K562 (cell line): Measurements from ENCODE around the gene COL25A1. TPM values are rescaled to one million over a fixed set of nuclear protein-coding genes. Genes with fewer than 3 reads are reported as not detected.

Source experiments
- NCOA2 ChIP-seq, 2 experiments: fragments of 450-650 bp; IDR thresholded peaks; 2 replicates each; pipeline ENCODE4 v1.6.1; 2018; ENCODE audit warnings: mild to moderate bottlenecking in 2 of 2, moderate library complexity in 1 of 2; ENCODE audit not compliant: partially characterized antibody in 2 of 2
- SETDB1 ChIP-seq: IDR thresholded peaks from one replicate; pipeline ENCODE4 v1.6.1; 2012; ENCODE audit warnings: low read length, control low read depth, inconsistent platforms
- polyA plus RNA-seq, 8 experiments: library from polyadenylated mRNA; depleted of rRNA in 4 of 8; stranded (reverse) in 5 of 8; unstranded in 3 of 8; fragments of >200 nt; fragmentation: Nextera tagmentation in 2 of 8; fragmentation: Illumina TruSeq in 1 of 8; extraction: Ambion mirVana in 2 of 8; extraction: Trizol in 1 of 8; gene quantifications; 2 replicates each; pipeline versions ENCODE4 v1.2.1 to v1.2.3, GENCODE V29; 2011 to 2014; ENCODE audit warnings: inconsistent platforms in 1 of 8, missing spikeins in 1 of 8
- total RNA-seq, 7 experiments: library from RNA; depleted of rRNA in 6 of 7; stranded (reverse); fragments of >200 nt in 6 of 7; fragmentation: Illumina TruSeq in 2 of 7; extraction: Trizol in 2 of 7; gene quantifications; 2 replicates each; pipeline versions ENCODE4 v1.2.1 to v1.2.3, GENCODE V29; 2011 to 2021; ENCODE audit warnings: low replicate concordance in 1 of 7
- TF ChIP-seq, protein P1 (sequence below): sonication (generic); formaldehyde crosslinking; IDR thresholded peaks from 2 replicates; pipeline ENCODE4 v1.8.0; 2023; ENCODE audit warnings: mild to moderate bottlenecking, missing genetic modification reagents
- TF ChIP-seq, protein P2 (sequence below): fragments of 250-450 bp; sonication (Bioruptor Pico); IDR thresholded peaks from 2 replicates; pipeline ENCODE4 v1.8.0; 2021; ENCODE audit warnings: moderate library complexity, mild to moderate bottlenecking, inconsistent platforms
- TF ChIP-seq, protein P3 (sequence below), 2 experiments: IDR thresholded peaks in 1 of 2; conservative IDR thresholded peaks in 1 of 2; 2 replicates each; pipeline ENCODE4 v1.6.1; 2016; ENCODE audit warnings: low read depth in 2 of 2, mild to moderate bottlenecking in 1 of 2, missing compliant biosample characterization in 1 of 2, missing genetic modification characterization in 1 of 2, moderate library complexity in 1 of 2

The COL25A1 gene
- total and polyA plus RNA-seq, 9 of the 15 experiments (the other 6 are each of a cell fraction or from before 2014, with no cell fraction given) = 0.03 to 0.62 (median 0.27) TPM

DNA sequence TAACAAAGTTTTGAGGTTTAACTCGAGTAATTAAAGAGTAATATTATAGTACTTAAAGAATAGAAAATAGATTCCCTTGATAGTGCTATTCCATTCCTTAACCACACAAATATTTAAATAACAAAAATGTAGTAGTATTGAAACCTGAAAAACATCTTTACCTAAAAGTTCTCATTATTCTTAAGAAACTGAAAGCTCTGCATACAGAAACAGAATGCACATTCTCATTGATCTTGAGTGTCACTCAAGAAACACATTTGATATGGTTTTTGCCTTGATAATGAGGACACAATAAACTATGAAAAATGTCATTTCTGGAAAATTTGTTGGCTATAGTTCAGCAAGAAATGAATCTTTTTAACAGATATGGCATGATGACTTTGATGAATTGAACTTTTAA lies 268.5 kb downstream of the COL25A1 start (continued):
- TF ChIP-seq, protein P1, sequence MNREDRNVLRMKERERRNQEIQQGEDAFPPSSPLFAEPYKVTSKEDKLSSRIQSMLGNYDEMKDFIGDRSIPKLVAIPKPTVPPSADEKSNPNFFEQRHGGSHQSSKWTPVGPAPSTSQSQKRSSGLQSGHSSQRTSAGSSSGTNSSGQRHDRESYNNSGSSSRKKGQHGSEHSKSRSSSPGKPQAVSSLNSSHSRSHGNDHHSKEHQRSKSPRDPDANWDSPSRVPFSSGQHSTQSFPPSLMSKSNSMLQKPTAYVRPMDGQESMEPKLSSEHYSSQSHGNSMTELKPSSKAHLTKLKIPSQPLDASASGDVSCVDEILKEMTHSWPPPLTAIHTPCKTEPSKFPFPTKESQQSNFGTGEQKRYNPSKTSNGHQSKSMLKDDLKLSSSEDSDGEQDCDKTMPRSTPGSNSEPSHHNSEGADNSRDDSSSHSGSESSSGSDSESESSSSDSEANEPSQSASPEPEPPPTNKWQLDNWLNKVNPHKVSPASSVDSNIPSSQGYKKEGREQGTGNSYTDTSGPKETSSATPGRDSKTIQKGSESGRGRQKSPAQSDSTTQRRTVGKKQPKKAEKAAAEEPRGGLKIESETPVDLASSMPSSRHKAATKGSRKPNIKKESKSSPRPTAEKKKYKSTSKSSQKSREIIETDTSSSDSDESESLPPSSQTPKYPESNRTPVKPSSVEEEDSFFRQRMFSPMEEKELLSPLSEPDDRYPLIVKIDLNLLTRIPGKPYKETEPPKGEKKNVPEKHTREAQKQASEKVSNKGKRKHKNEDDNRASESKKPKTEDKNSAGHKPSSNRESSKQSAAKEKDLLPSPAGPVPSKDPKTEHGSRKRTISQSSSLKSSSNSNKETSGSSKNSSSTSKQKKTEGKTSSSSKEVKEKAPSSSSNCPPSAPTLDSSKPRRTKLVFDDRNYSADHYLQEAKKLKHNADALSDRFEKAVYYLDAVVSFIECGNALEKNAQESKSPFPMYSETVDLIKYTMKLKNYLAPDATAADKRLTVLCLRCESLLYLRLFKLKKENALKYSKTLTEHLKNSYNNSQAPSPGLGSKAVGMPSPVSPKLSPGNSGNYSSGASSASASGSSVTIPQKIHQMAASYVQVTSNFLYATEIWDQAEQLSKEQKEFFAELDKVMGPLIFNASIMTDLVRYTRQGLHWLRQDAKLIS (CRISPR knock-in tag) = no peak
- no peak for TF ChIP-seq NCOA2 (IDR thresholded peaks at IDR 0.05; ENCODE audit: partially characterized antibody in 2 of 2)
- TF ChIP-seq, protein P2, sequence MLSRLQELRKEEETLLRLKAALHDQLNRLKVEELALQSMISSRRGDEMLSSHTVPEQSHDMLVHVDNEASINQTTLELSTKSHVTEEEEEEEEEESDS (CRISPR knock-in tag) = no peak
- TF ChIP-seq, protein P3, sequence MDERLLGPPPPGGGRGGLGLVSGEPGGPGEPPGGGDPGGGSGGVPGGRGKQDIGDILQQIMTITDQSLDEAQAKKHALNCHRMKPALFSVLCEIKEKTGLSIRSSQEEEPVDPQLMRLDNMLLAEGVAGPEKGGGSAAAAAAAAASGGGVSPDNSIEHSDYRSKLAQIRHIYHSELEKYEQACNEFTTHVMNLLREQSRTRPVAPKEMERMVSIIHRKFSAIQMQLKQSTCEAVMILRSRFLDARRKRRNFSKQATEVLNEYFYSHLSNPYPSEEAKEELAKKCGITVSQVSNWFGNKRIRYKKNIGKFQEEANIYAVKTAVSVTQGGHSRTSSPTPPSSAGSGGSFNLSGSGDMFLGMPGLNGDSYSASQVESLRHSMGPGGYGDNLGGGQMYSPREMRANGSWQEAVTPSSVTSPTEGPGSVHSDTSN (CRISPR knock-in tag; IDR thresholded peaks at IDR 0.05; ENCODE audit: low read depth) = no peak
- TF ChIP-seq, protein P3 (tag; conservative IDR thresholded peaks at IDR 0.05; ENCODE audit: low read depth) = no peak
- TF ChIP-seq SETDB1 = no peak
